Adrenal gland (tissue), 5 donors: ENCODE data around the gene SCFD2.

ENCODE experiments used
- CTCF ChIP-seq, 6 experiments: fragments of 450-650 bp in 4 of 6; fragments of 200-600 bp in 2 of 6; sonication (generic) in 1 of 6; IDR thresholded peaks; 1 replicate in 5 of 6; 2 replicates in 1 of 6; pipeline versions ENCODE4 v1.5.1 to v1.8.0; 2016 to 2021; ENCODE audit warnings: antibody characterized with exemption in 6 of 6, mild to moderate bottlenecking in 2 of 6, moderate library complexity in 1 of 6
- POLR2A ChIP-seq, 2 donors: fragments of 450-650 bp; IDR thresholded peaks; one replicate each; pipeline ENCODE4 v1.6.1; 2017; ENCODE audit warnings: antibody characterized with exemption in 2 of 2, mild to moderate bottlenecking in 2 of 2, moderate library complexity in 1 of 2
- donor health status: DM: no; HTN: no; CAD: no.

- TF ChIP-seq CTCF (IDR thresholded peaks at IDR 0.05) = no peak
- no peak for TF ChIP-seq POLR2A (IDR thresholded peaks at IDR 0.05)
Measured at GRCh38 chr4:53023677-53024299, 342.1 kb downstream of the SCFD2 start.
